ENCODE measurements around the gene FANCM.
"Not testable (repeated sequence)": the region's sequence is repeated elsewhere in the genome, so short reads cannot be mapped to it uniquely, and the experiment has no call there.

Gene FANCM

DNA sequence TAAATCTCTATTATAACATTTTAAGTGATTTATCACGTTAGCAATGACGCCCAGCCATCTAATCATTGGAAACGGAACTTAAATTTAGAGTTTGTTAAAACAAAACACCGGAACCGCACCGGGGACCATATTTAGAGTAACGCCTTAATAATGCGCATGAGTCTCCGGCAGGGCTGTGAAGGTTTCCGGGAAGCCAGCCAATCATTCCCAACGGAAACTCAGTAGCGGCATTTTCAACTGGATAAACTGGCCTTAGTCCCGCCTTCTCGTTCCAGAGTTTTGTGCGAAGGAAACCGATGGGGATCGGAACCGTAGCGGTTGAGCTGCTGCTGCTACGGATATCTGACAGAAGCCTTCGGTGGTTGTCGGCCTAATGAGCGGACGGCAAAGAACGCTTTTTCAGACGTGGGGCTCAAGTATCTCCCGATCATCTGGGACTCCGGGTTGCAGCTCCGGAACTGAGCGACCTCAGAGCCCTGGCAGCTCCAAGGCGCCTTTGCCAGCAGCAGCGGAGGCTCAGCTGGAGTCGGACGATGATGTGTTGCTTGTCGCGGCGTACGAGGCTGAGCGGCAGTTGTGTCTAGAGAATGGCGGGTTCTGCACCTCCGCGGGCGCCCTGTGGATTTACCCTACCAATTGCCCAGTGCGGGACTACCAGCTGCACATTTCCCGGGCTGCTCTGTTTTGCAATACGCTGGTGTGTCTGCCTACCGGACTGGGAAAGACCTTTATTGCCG is at the start of gene FANCM:
FANCM (plus strand) TSS at position 272 of the 737 bp plus-strand sequence; CDS start at position 374, 102 bp downstream.
- DNase-seq (ENCODE audit: low read depth): peak; percentile 96

DNA sequence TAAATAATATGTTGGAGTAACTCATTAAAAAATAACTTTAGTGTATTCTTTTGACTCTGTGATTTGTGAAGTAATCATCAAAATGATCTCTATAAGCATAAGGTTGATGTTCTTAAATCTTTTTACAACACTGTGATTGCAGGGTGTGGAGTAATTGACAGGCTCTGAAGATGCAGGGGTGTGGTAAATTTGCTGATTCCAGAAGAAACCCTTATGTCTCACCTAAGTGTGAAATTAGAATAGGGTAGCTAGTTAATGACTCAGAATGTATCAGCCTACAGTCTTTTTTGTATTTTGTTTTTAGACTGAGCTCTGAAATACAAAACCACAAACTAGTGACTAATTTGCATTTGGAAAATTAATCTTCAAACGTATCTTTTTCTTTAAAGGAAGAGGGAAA is 45.9 kb upstream of the FANCM start:
- no peak for DNase-seq (ENCODE audit: low read depth)

- no peak for DNase-seq (ENCODE audit: low read depth)
These were observed 44.0 kb upstream of the FANCM start for GRCh38 chr14:45091710-45092109.

GRCh38 chr14:45094275-45094674 is 41.5 kb upstream of the FANCM start:
- DNase-seq (ENCODE audit: low read depth): no peak

GRCh38 chr14:45095143-45095542 is 40.6 kb upstream of the FANCM start:
- no peak for DNase-seq (ENCODE audit: low read depth)

- DNase-seq (ENCODE audit: low read depth): no peak
These were observed 39.5 kb upstream of the FANCM start for GRCh38 chr14:45096218-45096617.

DNA sequence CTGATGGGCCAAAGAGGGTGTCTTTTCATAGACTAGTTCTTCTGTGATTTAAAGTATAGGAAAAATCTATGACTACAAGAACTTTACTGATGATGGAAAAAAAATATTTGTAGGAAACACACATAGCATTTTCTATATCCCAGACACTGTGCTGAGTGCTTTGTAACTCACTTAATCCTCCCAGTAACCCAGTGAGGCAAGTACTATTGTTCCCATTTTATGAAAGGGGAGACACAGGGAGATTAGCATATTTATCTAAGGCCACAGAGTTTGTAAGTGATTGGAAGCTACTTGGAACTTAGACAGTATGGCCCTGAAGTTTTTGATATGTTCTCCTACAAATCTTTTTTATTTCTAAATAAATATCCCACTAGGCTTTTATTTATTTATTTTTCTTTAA is 31.9 kb upstream of the FANCM start:
- no peak for DNase-seq (ENCODE audit: low read depth)

DNA sequence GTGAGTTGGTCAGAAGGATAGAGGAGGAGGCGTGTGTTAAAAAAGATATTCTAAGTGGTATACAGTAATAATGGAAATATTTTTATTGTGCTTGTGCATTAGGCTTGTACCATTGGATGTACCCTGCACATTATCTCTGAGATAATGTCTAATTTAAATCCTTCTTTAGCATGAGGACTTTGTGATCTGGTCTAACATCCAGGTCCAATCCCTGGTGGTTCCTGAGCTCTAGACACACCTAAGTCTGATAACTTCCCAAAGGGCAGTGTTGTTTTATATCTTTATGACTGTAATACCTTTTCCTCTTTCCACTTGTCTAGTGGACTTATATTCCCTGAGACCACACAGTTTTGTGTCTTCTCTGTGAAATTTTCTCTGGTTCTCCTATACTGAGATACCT is 31.2 kb upstream of the FANCM start:
- DNase-seq (ENCODE audit: low read depth): no peak

- no peak for DNase-seq (ENCODE audit: low read depth)
These were observed 22.6 kb upstream of the FANCM start for GRCh38 chr14:45112896-45113781.

DNA sequence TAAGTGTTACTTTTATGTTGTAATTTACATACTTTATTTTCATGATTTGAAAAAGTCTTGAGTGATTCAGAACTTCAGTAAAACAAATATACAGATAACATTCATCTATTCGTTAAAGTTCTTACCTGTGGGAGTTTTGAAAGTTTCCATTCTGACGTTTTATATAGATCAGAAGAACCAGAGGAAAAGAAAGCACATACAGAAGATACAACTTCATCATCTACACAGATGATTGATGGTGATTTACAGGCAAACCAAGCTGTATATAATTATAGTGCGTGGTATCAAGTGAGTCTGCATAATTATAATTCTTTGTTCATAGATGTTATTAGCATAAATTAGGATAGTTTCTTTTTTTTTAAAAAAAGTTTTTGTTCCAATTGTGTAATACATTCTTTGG is 21.4 kb upstream of the FANCM start:
- no peak for DNase-seq (ENCODE audit: low read depth)

DNA sequence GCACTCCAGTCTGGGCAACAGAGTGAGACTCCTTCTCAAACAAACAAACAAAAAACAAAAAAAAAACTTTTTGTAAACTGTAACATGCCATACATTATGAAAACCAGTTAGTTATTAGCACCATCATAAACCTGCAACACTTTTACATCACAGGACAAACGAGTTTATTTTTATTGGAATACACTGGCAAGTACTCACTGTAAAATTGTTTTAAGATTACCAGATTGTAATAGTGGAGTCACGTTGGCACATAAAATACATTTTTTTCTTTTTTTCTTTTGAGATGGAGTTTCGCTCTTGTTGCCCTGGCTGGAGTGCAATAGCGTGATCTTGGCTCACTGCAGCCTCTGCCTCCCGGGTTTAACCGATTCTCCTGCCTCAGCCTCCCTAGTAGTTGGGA is 17.1 kb upstream of the FANCM start:
- no peak for DNase-seq (ENCODE audit: low read depth)

DNA sequence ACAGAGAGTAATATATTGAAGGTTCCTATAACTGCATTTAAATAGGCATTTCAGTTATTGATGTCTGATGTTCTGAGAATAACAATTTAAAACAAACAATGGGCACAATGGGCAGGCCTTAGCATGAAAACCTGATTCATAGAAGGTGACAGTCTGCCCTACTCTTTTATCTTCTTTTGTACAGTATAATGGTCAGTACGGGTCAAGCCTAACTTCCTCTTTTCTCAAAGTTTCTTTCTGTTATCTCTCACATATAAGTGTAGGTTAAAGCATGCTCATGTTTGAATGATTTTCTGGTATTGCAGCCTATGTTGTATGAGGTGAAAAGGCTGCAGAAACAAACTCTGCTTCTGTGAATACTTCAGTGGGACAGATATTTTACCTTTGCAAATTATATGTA is 15.6 kb upstream of the FANCM start:
- no peak for DNase-seq (ENCODE audit: low read depth)

DNA sequence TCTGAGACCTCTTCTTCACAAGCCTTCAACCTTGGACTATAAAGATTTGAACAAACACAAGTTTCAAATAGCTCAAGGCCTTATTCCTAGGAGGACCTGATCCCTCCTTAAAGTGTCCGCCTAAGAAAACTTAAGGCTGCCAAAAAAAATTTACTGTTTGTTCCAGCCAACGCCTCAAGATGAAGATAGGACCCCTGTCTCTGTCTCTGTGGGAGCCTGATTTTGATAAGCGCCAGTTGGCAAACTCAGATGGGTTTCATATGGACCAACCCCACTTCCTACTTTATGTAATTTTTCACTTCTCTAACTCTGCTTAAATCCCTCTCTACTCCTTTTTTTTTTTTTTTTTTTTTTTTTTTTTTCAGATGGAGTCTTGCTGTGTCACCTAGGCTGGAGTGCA is 12.5 kb upstream of the FANCM start:
- no peak for DNase-seq (ENCODE audit: low read depth)

DNA sequence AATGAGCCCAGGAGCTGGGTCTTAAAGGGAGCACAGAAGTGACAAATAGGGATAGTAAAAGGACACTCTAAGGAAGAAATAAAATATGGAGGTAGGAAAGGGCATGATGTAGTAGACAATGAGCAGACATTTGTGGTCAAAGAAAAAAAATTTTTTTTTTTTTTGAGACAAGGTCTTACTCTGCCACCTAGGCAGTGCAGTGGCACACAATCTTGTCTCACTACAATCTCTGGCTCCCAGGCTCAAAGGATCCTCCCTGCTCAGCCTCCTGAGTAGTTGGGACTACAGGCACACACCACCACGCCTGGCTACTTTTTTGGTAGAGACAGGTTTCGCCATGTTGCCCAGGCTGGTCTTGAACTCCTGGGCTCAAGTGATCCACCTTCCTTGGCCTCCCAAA is 10.0 kb upstream of the FANCM start:
- no peak for DNase-seq (ENCODE audit: low read depth)

DNA sequence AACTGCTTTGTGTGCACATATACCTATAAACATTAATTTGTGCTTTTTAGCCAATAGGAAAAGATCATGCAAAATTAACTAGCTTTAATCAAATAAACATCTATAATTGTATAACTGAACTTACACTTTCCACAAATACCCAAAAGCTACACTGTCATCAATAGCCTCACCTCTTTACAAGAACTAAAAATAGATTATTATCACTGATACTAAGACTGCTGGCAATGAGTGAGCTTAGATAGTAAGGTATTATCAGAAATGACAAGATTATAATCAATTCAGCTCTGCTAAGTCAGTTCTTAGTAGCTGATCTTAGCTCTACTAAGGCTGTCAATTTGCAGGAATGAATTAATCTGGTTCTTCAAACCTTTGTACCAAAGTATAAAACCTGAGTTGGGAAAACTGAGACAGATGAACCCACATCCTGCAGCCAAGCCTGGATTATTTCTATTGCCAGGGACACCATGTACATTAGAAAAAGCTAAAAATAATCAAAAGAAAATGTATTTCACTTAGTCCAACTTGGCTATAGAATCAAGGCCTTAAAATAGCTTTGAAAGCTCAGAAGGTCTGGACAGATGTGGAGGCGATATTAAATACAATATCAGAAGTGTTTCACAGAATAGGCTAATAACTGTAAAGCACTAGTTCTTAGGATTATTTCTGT is 6.6 kb upstream of the FANCM start:
- no peak for DNase-seq (ENCODE audit: low read depth)

- no peak for DNase-seq (ENCODE audit: low read depth)
These were observed 2.1 kb upstream of the FANCM start for GRCh38 chr14:45133683-45134050.

GRCh38 chr14:45134051-45134958 is 1.4 kb upstream of the FANCM start, which contains the start of gene FKBP3:
Gene FKBP3 (minus strand): TSS chr14:45134481. CDS start chr14:45134456, 25 bp downstream.
- peak; percentile 98 for DNase-seq (ENCODE audit: low read depth)

DNA sequence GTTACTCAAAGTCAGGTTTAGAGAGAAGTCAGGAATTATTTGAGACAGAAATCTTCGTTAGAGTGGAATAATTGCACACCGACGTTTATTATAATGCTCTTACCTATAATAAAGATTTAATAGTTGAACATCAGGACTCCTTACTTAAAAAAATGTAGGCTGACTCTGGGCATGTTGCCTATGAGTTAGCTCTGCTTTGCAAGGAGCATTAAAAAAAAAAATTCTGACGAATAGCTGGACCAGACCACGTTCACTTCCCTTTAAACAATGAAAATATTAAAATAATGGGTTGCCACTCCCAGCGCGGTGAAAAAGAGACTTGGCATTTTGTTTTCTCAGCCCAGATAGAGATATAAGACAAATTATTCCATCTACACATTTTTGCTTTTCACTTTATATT is 574 bp upstream of the FANCM start:
- DNase-seq (ENCODE audit: low read depth): no peak

GRCh38 chr14:45136399-45136798 is 669 bp downstream of the FANCM start:
- no peak for DNase-seq (ENCODE audit: low read depth)

- no peak for DNase-seq (ENCODE audit: low read depth)
These were observed 5.0 kb downstream of the FANCM start for GRCh38 chr14:45140661-45141187.

DNA sequence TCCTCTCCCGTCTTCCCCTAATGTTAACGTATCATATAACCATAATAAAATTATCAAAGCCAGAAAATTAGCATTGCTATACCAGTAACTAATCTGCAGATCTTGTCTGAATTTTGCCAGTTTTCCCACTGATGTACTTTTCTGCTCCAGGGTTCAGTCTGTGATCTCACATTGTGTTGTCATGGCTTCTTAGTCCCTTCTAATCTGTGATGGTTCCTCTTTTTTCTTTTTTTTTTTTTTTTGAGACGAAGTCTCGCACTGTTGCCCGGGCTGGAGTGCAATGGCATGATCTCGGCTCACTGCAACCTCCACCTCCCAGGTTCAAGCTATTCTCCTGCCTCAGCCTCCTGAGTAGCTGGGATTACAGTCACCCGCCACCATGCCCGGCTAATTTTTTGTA is 6.4 kb downstream of the FANCM start:
- not testable (repeated sequence) for DNase-seq (ENCODE audit: low read depth)

All from stromal cell of bone marrow (primary cell).